HEK293 (cell line): Measurements from ENCODE around the gene TMED1.

Experiments
- GLIS1 ChIP-seq: fragments of 450-650 bp; formaldehyde crosslinking; IDR thresholded peaks from 2 replicates; pipeline ENCODE4 v1.5.1; 2016; ENCODE audit warnings: missing biosample characterization, missing genetic modification characterization
- GLIS2 ChIP-seq: fragments of 450-650 bp; formaldehyde crosslinking; IDR thresholded peaks from 2 replicates; pipeline ENCODE4 v1.5.1; 2016; ENCODE audit warnings: missing biosample characterization, missing genetic modification characterization
- KLF10 ChIP-seq: fragments of 450-650 bp; IDR thresholded peaks from 2 replicates; pipeline ENCODE4 v1.5.1; 2018; ENCODE audit warnings: missing biosample characterization, mild to moderate bottlenecking, missing genetic modification characterization
- KLF8 ChIP-seq: fragments of 450-650 bp; formaldehyde crosslinking; IDR thresholded peaks from 2 replicates; pipeline ENCODE4 v1.5.1; 2016; ENCODE audit warnings: missing biosample characterization, missing genetic modification characterization
- MEIS1 ChIP-seq: sonication (generic); formaldehyde crosslinking; IDR thresholded peaks from 2 replicates; pipeline ENCODE4 v1.8.1; 2022; ENCODE audit warnings: missing genetic modification reagents, mild to moderate bottlenecking, borderline replicate concordance
- SALL2 ChIP-seq: fragments of 450-650 bp; formaldehyde crosslinking; IDR thresholded peaks from 2 replicates; pipeline ENCODE4 v1.5.0; 2017; ENCODE audit warnings: missing biosample characterization, mild to moderate bottlenecking, missing genetic modification characterization, borderline replicate concordance
- SP3 ChIP-seq: fragments of 450-650 bp; formaldehyde crosslinking; IDR thresholded peaks from 2 replicates; pipeline ENCODE4 v1.5.1; 2016; ENCODE audit warnings: missing biosample characterization, missing genetic modification characterization
- WT1 ChIP-seq: fragments of 450-650 bp; formaldehyde crosslinking; IDR thresholded peaks from 2 replicates; pipeline ENCODE4 v1.5.1; 2016; ENCODE audit warnings: missing biosample characterization, missing genetic modification characterization
- ZBTB1 ChIP-seq: fragments of 450-650 bp; formaldehyde crosslinking; IDR thresholded peaks from 2 replicates; pipeline ENCODE4 v1.5.1; 2016; ENCODE audit warnings: missing biosample characterization, missing genetic modification characterization
- ZEB2 ChIP-seq: fragments of 450-650 bp; formaldehyde crosslinking; IDR thresholded peaks from 2 replicates; pipeline ENCODE4 v1.5.1; 2016; ENCODE audit warnings: missing biosample characterization, missing genetic modification characterization
- ZFP69B ChIP-seq: fragments of 450-650 bp; formaldehyde crosslinking; IDR thresholded peaks from 2 replicates; pipeline ENCODE4 v1.5.1; 2016; ENCODE audit warnings: missing biosample characterization, missing genetic modification characterization
- ZIC2 ChIP-seq: fragments of 450-650 bp; formaldehyde crosslinking; IDR thresholded peaks from 2 replicates; pipeline ENCODE4 v1.5.1; 2016; ENCODE audit warnings: missing biosample characterization, missing genetic modification characterization
- ZNF114 ChIP-seq: fragments of 450-650 bp; formaldehyde crosslinking; IDR thresholded peaks from 2 replicates; pipeline ENCODE4 v1.5.0; 2017; ENCODE audit warnings: missing biosample characterization, missing genetic modification characterization
- ZNF138 ChIP-seq: fragments of 450-650 bp; formaldehyde crosslinking; IDR thresholded peaks from 2 replicates; pipeline ENCODE4 v1.5.1; 2016; ENCODE audit warnings: missing biosample characterization, missing genetic modification characterization, borderline replicate concordance
- ZNF266 ChIP-seq: fragments of 450-650 bp; formaldehyde crosslinking; IDR thresholded peaks from 2 replicates; pipeline ENCODE4 v1.5.1; 2016; ENCODE audit warnings: missing biosample characterization, missing genetic modification characterization, low read depth
- ZNF274 ChIP-seq, 2 experiments: fragments of 200-500 bp in 1 of 2; fragments of 450-650 bp in 1 of 2; sonication (Bioruptor generic) in 1 of 2; formaldehyde crosslinking in 1 of 2; IDR thresholded peaks; 2 replicates each; pipeline versions ENCODE4 v1.5.1 to v1.6.1; 2014 to 2016; ENCODE audit warnings: borderline replicate concordance in 1 of 2, inconsistent platforms in 1 of 2, low read length in 1 of 2, missing biosample characterization in 1 of 2, missing genetic modification characterization in 1 of 2
- ZNF473 ChIP-seq: fragments of 450-650 bp; formaldehyde crosslinking; IDR thresholded peaks from 2 replicates; pipeline ENCODE4 v1.5.1; 2017; ENCODE audit warnings: missing biosample characterization, missing genetic modification characterization
- ZNF514 ChIP-seq: fragments of 450-650 bp; formaldehyde crosslinking; IDR thresholded peaks from 2 replicates; pipeline ENCODE4 v1.5.1; 2016; ENCODE audit warnings: missing biosample characterization, missing genetic modification characterization
- ZNF571 ChIP-seq: fragments of 450-650 bp; formaldehyde crosslinking; IDR thresholded peaks from 2 replicates; pipeline ENCODE4 v1.5.0; 2017; ENCODE audit warnings: missing biosample characterization, missing genetic modification characterization
- ZNF600 ChIP-seq: fragments of 450-650 bp; formaldehyde crosslinking; IDR thresholded peaks from 2 replicates; pipeline ENCODE4 v1.5.1; 2016; ENCODE audit warnings: missing biosample characterization, missing genetic modification characterization
- ZNF629 ChIP-seq: fragments of 450-650 bp; formaldehyde crosslinking; IDR thresholded peaks from 2 replicates; pipeline ENCODE4 v1.5.1; 2017; ENCODE audit warnings: missing biosample characterization, missing genetic modification characterization
- ZNF664 ChIP-seq: fragments of 450-650 bp; formaldehyde crosslinking; IDR thresholded peaks from 2 replicates; pipeline ENCODE4 v1.5.1; 2016; ENCODE audit warnings: missing biosample characterization, missing genetic modification characterization
- ZNF677 ChIP-seq: fragments of 450-650 bp; IDR thresholded peaks from 2 replicates; pipeline ENCODE4 v1.5.0; 2018; ENCODE audit warnings: missing biosample characterization, mild to moderate bottlenecking, missing genetic modification characterization, moderate library complexity
- ZNF747 ChIP-seq: fragments of 450-650 bp; formaldehyde crosslinking; IDR thresholded peaks from 2 replicates; pipeline ENCODE4 v1.5.1; 2016; ENCODE audit warnings: missing biosample characterization, missing genetic modification characterization
- ZNF785 ChIP-seq: fragments of 450-650 bp; formaldehyde crosslinking; IDR thresholded peaks from 2 replicates; pipeline ENCODE4 v1.5.1; 2016; ENCODE audit warnings: missing biosample characterization, missing genetic modification characterization
- ZNF792 ChIP-seq: fragments of 450-650 bp; formaldehyde crosslinking; IDR thresholded peaks from 2 replicates; pipeline ENCODE4 v1.5.1; 2016; ENCODE audit warnings: missing biosample characterization, missing genetic modification characterization
- TF ChIP-seq, protein P1 (sequence below): sonication (generic); formaldehyde crosslinking; IDR thresholded peaks from 2 replicates; pipeline ENCODE4 v1.8.1; 2022; ENCODE audit warnings: mild to moderate bottlenecking, moderate library complexity, missing genetic modification reagents
- TF ChIP-seq, protein P2 (sequence below): fragments of 450-650 bp; formaldehyde crosslinking; IDR thresholded peaks from 2 replicates; pipeline ENCODE4 v1.5.1; 2016; ENCODE audit warnings: missing biosample characterization, missing genetic modification characterization
- TF ChIP-seq, protein P3 (sequence below): fragments of 450-650 bp; formaldehyde crosslinking; IDR thresholded peaks from 2 replicates; pipeline ENCODE4 v1.5.1; 2016; ENCODE audit warnings: missing biosample characterization, missing genetic modification characterization
- TF ChIP-seq, protein P4 (sequence below): fragments of 450-650 bp; formaldehyde crosslinking; IDR thresholded peaks from 2 replicates; pipeline ENCODE4 v1.5.1; 2016; ENCODE audit warnings: missing biosample characterization, missing genetic modification characterization
- TF ChIP-seq, protein P5 (sequence below): IDR thresholded peaks from 2 replicates; pipeline ENCODE4 v1.6.1; 2011; ENCODE audit warnings: mild to moderate bottlenecking, low read depth, low read length, borderline replicate concordance
- TF ChIP-seq, protein P6 (sequence below): fragments of 450-650 bp; formaldehyde crosslinking; IDR thresholded peaks from 2 replicates; pipeline ENCODE4 v1.5.1; 2016; ENCODE audit warnings: missing biosample characterization, missing genetic modification characterization, low read depth

The TMED1 gene

DNA sequence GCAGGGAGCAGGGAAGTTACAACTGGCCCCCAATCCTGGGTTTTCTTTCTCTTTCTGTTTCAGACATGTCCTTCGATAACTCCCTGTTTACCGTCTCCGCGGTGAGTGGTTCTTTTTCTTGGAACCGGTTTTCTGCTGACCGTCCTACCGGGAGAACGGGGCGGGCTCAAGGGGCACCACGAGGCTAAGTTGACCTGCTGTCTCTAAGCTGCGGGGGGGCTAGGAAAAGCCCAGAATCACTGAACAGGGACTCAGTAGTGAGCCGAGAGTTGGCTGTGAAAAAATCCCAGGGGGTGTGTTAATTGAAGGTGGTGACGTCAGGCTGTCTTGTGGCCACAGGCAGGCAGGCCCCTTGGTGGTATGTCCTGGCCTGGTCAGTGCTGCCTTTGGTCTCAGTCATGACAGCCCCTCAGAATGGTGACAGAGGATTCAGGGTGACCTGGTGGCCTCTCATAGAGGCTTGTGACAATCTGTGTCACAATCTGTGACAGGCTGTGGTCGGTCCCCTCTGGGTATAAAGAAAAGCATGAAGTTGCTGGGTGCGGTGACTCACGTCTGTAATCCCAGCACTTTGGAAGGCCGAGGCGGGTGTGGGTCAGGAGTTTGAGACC lies 27.2 kb upstream of the TMED1 start (continued):
- TF ChIP-seq ZNF600 (tag by site-specific recombination) (peak; percentile 65), ZBTB1 (tag by site-specific recombination) (no peak), ZNF274 (IDR thresholded peaks at IDR 0.05; ENCODE audit: low read length) (no peak), ZNF274 (tag by site-specific recombination; IDR thresholded peaks at IDR 0.05; ENCODE audit: borderline replicate concordance) (no peak), GLIS2 (tag by site-specific recombination) (peak; percentile 53; the same call in 1 of the 2 replicates), WT1 (tag by site-specific recombination) (no peak), ZNF785 (tag by site-specific recombination) (no peak), ZNF571 (tag by site-specific recombination) (no peak), ZNF138 (no peak), ZNF792 (tag by site-specific recombination) (no peak), ZNF677 (tag by site-specific recombination) (no peak), KLF8 (tag by site-specific recombination) (0 out of 2 replicates have a peak, but pooled peaks have one; percentile 28), ZNF664 (no peak), ZNF747 (tag by site-specific recombination) (no peak), ZEB2 (peak; percentile 55; the same call in 1 of the 2 replicates), ZNF114 (tag by site-specific recombination) (no peak), ZNF514 (no peak), ZFP69B (tag by site-specific recombination) (0 out of 2 replicates have a peak, but pooled peaks have one; percentile 17), MEIS1 (no peak), SP3 (no peak), ZNF473 (tag by site-specific recombination) (no peak), ZNF629 (tag by site-specific recombination) (peak; percentile 87), SALL2 (tag by site-specific recombination) (no peak), ZIC2 (tag by site-specific recombination) (peak; percentile 94), ZNF266 (tag by site-specific recombination) (no peak), GLIS1 (tag by site-specific recombination) (peak; percentile 75), KLF10 (tag by site-specific recombination) (peak; percentile 68)
- TF ChIP-seq, protein P1, sequence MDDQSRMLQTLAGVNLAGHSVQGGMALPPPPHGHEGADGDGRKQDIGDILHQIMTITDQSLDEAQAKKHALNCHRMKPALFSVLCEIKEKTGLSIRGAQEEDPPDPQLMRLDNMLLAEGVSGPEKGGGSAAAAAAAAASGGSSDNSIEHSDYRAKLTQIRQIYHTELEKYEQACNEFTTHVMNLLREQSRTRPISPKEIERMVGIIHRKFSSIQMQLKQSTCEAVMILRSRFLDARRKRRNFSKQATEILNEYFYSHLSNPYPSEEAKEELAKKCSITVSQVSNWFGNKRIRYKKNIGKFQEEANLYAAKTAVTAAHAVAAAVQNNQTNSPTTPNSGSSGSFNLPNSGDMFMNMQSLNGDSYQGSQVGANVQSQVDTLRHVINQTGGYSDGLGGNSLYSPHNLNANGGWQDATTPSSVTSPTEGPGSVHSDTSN, result no peak
- TF ChIP-seq, protein P2, sequence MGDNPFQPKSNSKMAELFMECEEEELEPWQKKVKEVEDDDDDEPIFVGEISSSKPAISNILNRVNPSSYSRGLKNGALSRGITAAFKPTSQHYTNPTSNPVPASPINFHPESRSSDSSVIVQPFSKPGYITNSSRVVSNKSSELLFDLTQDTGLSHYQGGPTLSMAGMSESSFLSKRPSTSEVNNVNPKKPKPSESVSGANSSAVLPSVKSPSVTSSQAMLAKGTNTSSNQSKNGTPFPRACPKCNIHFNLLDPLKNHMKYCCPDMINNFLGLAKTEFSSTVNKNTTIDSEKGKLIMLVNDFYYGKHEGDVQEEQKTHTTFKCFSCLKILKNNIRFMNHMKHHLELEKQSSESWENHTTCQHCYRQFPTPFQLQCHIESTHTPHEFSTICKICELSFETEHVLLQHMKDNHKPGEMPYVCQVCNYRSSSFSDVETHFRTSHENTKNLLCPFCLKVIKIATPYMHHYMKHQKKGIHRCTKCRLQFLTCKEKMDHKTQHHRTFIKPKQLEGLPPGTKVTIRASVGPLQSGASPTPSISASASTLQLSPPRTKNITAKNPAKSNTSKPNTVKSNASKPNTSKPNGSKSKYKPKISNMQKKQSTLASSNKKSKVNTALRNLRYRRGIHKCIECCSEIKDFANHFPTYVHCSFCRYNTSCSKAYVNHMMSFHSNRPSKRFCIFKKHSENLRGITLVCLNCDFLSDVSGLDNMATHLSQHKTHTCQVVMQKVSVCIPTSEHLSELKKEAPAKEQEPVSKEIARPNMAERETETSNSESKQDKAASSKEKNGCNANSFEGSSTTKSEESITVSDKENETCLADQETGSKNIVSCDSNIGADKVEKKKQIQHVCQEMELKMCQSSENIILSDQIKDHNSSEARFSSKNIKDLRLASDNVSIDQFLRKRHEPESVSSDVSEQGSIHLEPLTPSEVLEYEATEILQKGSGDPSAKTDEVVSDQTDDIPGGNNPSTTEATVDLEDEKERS (tag by site-specific recombination), result no peak
- TF ChIP-seq, protein P3, sequence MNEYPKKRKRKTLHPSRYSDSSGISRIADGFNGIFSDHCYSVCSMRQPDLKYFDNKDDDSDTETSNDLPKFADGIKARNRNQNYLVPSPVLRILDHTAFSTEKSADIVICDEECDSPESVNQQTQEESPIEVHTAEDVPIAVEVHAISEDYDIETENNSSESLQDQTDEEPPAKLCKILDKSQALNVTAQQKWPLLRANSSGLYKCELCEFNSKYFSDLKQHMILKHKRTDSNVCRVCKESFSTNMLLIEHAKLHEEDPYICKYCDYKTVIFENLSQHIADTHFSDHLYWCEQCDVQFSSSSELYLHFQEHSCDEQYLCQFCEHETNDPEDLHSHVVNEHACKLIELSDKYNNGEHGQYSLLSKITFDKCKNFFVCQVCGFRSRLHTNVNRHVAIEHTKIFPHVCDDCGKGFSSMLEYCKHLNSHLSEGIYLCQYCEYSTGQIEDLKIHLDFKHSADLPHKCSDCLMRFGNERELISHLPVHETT (tag by site-specific recombination), result no peak
- TF ChIP-seq, protein P4, sequence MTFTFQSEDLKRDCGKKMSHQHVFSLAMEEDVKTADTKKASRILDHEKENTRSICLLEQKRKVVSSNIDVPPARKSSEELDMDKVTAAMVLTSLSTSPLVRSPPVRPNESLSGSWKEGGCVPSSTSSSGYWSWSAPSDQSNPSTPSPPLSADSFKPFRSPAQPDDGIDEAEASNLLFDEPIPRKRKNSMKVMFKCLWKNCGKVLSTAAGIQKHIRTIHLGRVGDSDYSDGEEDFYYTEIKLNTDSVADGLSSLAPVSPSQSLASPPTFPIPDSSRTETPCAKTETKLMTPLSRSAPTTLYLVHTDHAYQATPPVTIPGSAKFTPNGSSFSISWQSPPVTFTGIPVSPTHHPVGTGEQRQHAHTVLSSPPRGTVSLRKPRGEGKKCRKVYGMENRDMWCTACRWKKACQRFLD (tag by site-specific recombination), result no peak
- TF ChIP-seq, protein P5, sequence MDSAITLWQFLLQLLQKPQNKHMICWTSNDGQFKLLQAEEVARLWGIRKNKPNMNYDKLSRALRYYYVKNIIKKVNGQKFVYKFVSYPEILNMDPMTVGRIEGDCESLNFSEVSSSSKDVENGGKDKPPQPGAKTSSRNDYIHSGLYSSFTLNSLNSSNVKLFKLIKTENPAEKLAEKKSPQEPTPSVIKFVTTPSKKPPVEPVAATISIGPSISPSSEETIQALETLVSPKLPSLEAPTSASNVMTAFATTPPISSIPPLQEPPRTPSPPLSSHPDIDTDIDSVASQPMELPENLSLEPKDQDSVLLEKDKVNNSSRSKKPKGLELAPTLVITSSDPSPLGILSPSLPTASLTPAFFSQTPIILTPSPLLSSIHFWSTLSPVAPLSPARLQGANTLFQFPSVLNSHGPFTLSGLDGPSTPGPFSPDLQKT, result no peak
- TF ChIP-seq, protein P6, sequence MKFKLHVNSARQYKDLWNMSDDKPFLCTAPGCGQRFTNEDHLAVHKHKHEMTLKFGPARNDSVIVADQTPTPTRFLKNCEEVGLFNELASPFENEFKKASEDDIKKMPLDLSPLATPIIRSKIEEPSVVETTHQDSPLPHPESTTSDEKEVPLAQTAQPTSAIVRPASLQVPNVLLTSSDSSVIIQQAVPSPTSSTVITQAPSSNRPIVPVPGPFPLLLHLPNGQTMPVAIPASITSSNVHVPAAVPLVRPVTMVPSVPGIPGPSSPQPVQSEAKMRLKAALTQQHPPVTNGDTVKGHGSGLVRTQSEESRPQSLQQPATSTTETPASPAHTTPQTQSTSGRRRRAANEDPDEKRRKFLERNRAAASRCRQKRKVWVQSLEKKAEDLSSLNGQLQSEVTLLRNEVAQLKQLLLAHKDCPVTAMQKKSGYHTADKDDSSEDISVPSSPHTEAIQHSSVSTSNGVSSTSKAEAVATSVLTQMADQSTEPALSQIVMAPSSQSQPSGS (tag by site-specific recombination), result peak; percentile 94
